LNCAP (cell line): ENCODE data around the gene CSMD2.

Source experiments
- CTCF ChIP-seq: fragments of 450-650 bp; IDR thresholded peaks from 2 replicates; pipeline ENCODE4 v1.5.1; 2017; ENCODE audit warnings: mild to moderate bottlenecking

Gene CSMD2

DNA sequence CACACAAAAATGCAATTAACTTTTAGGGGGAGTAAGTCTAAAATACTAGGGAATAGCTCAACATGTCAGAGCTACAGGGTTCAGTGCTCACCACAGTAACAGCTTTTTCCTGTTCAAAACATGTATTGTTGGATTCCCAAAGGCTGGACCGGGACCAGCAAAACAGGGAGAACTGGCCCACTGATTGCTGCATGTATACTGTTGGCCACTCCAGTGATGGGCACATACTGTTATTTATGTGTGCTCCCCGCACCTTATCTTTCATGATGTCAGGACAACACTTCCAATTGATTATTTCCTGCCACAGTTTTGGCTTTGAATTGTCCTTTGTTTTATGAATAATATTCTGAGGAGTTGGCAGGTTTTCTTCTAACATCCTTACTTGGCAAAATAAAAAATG, 250.5 kb downstream of the CSMD2 start:
- no peak for TF ChIP-seq CTCF

DNA sequence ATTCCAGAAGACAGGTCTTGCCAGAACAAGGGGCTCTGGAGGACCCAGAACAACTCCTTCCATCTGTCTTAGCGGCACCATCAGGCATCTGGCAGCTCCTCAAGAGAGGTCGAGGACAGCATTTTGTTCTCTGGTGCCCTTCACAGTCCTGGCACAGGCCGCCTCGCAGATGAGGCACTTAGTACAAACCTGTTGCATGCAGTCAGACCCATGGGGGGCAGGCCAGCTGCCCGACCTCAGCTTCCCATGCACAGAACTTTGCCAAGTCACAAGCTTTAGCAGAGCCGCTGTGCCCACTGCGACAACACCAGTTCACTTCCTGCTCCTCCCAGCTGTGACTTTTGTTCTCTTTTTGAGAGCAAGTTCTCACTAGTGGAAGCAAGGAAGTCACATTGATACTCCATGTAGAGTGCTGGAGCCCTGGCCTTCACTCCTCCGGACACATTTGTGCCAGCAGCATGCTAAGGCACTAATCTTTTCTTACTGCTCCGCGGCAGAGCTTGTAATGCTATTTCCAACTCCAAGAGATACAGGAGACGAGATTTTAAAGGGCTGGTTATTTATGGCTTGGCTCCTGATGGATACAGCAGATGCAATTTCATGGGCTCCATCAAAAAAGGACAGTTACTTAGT, 256.6 kb downstream of the CSMD2 start:
- TF ChIP-seq CTCF, result no peak

GRCh38 chr1:33906156-33906555, 258.9 kb downstream of the CSMD2 start:
- TF ChIP-seq CTCF, result no peak

GRCh38 chr1:33905241-33905640, 259.8 kb downstream of the CSMD2 start:
- no peak for TF ChIP-seq CTCF

GRCh38 chr1:33903210-33903589, 261.8 kb downstream of the CSMD2 start:
- no peak for TF ChIP-seq CTCF

DNA sequence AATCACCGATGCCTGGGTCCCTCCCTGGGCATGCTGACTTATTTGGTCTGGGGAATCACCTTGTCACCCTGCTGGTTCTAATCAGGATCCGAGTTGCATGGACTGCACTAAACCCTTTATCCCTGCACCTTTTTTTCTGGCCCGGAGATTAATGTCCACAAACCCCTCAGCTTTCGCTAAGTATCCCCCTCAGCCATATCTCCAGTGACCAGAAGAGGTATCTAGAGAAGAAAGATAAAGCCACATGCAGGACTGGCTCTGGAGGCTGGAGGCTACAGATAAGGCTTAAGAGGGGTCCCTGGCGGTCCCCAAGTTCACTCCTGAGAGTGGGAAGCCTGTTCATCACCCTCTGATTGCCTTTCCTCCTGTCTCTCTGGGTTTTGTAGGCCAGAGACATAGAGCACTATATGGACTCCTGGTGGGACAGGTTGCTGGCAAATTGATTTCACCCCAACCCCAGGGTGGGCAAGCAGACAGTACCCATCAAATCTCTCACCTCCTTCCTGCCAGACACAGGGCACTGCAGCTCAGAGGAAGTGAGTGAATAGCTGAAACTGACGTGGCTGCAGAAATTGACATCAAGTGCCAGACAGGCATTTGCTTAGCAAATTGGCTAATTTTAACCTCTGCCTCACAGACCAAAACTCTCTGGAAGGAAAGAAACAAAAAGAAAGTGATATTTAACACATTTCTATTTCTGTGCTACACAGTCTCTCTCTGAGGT, 262.4 kb downstream of the CSMD2 start:
- TF ChIP-seq CTCF, result no peak

- TF ChIP-seq CTCF, result no peak
These were observed 265.3 kb downstream of the CSMD2 start for GRCh38 chr1:33899746-33900145.
